HepG2 (cell line): ENCODE data around the gene ZFP62. TPM values are rescaled to one million over a fixed set of nuclear protein-coding genes. Genes with fewer than 3 reads are reported as not detected.
A peak's percentile ranks its signal among the peaks of the same experiment; 100 is the strongest.

Source experiments
- GATAD1 ChIP-seq: IDR thresholded peaks from 2 replicates; pipeline ENCODE4 v1.6.1; 2016; ENCODE audit warnings: missing genetic modification reagents, missing compliant biosample characterization
- HOXA3 ChIP-seq: sonication (generic); formaldehyde crosslinking; IDR thresholded peaks from 2 replicates; pipeline ENCODE4 v1.5.0; 2020; ENCODE audit warnings: missing genetic modification reagents
- SALL2 ChIP-seq: sonication (generic); formaldehyde crosslinking; IDR thresholded peaks from 2 replicates; pipeline ENCODE4 v1.8.1; 2023; ENCODE audit warnings: mild to moderate bottlenecking, missing genetic modification reagents, inconsistent platforms
- ZNF543 ChIP-seq: sonication (generic); formaldehyde crosslinking; IDR thresholded peaks from 2 replicates; pipeline ENCODE4 v1.4.0; 2020; ENCODE audit warnings: mild to moderate bottlenecking, missing genetic modification reagents
- ZNF549 ChIP-seq: sonication (generic); formaldehyde crosslinking; IDR thresholded peaks from 2 replicates; pipeline ENCODE4 v1.5.0; 2020; ENCODE audit warnings: missing genetic modification reagents
- ZNF619 ChIP-seq: sonication (generic); formaldehyde crosslinking; IDR thresholded peaks from 2 replicates; pipeline ENCODE4 v1.4.0; 2020; ENCODE audit warnings: mild to moderate bottlenecking, missing genetic modification reagents
- ZNF766 ChIP-seq: sonication (generic); formaldehyde crosslinking; IDR thresholded peaks from 2 replicates; pipeline ENCODE4 v1.5.0; 2020; ENCODE audit warnings: missing genetic modification reagents, borderline replicate concordance
- ZNF878 ChIP-seq: sonication (generic); formaldehyde crosslinking; IDR thresholded peaks from 2 replicates; pipeline ENCODE4 v1.8.1; 2023; ENCODE audit warnings: mild to moderate bottlenecking, missing genetic modification reagents, moderate library complexity
- polyA plus RNA-seq, 8 experiments: library from polyadenylated mRNA; depleted of rRNA in 3 of 8; stranded (reverse) in 7 of 8; unstranded in 1 of 8; fragments of >200 nt; fragmentation: Illumina TruSeq in 4 of 8; extraction: Trizol in 4 of 8; gene quantifications; 2 replicates each; pipeline versions ENCODE4 v1.2.1 to v1.2.3, GENCODE V29; 2011 to 2016; ENCODE audit warnings: low read depth in 4 of 8, missing spikeins in 1 of 8, mixed read lengths in 1 of 8; ENCODE audit not compliant: insufficient read depth in 1 of 8
- total RNA-seq, 5 experiments: library from RNA; depleted of rRNA; stranded (reverse); fragments of >200 nt; fragmentation: Illumina TruSeq; extraction: Trizol; gene quantifications; 2 replicates each; pipeline ENCODE4 v1.2.3, GENCODE V29; 2016; ENCODE audit warnings: low read depth in 1 of 5
- TF ChIP-seq, protein P1 (sequence below): sonication (generic); formaldehyde crosslinking; IDR thresholded peaks from 2 replicates; pipeline ENCODE4 v1.4.0; 2020; ENCODE audit warnings: mild to moderate bottlenecking, missing genetic modification reagents
- TF ChIP-seq, protein P2 (sequence below): sonication (generic); formaldehyde crosslinking; IDR thresholded peaks from 2 replicates; pipeline ENCODE4 v1.5.1; 2020; ENCODE audit warnings: mild to moderate bottlenecking, moderate library complexity, missing genetic modification reagents
- TF ChIP-seq, protein P3 (sequence below): sonication (generic); formaldehyde crosslinking; IDR thresholded peaks from 2 replicates; pipeline ENCODE4 v1.5.0; 2020; ENCODE audit warnings: missing genetic modification reagents
- TF ChIP-seq, protein P4 (sequence below): sonication (generic); formaldehyde crosslinking; IDR thresholded peaks from 2 replicates; pipeline ENCODE4 v1.4.0; 2020; ENCODE audit warnings: missing genetic modification reagents
- TF ChIP-seq, protein P5 (sequence below): sonication (generic); formaldehyde crosslinking; IDR thresholded peaks from 2 replicates; pipeline ENCODE4 v1.8.0; 2022; ENCODE audit warnings: missing genetic modification reagents, mild to moderate bottlenecking, moderate library complexity, borderline replicate concordance
- TF ChIP-seq, protein P6 (sequence below): sonication (generic); formaldehyde crosslinking; IDR thresholded peaks from 2 replicates; pipeline ENCODE4 v1.5.0; 2020; ENCODE audit warnings: missing genetic modification reagents
- TF ChIP-seq, protein P7 (sequence below): sonication (generic); formaldehyde crosslinking; IDR thresholded peaks from 2 replicates; pipeline ENCODE4 v1.8.1; 2023; ENCODE audit warnings: missing genetic modification reagents, mild to moderate bottlenecking, borderline replicate concordance

The ZFP62 gene
- total and polyA plus RNA-seq, 2 of the 13 experiments (the other 11 are each of a cell fraction or from before 2014, with no cell fraction given): 8.2 to 19.4 TPM

DNA sequence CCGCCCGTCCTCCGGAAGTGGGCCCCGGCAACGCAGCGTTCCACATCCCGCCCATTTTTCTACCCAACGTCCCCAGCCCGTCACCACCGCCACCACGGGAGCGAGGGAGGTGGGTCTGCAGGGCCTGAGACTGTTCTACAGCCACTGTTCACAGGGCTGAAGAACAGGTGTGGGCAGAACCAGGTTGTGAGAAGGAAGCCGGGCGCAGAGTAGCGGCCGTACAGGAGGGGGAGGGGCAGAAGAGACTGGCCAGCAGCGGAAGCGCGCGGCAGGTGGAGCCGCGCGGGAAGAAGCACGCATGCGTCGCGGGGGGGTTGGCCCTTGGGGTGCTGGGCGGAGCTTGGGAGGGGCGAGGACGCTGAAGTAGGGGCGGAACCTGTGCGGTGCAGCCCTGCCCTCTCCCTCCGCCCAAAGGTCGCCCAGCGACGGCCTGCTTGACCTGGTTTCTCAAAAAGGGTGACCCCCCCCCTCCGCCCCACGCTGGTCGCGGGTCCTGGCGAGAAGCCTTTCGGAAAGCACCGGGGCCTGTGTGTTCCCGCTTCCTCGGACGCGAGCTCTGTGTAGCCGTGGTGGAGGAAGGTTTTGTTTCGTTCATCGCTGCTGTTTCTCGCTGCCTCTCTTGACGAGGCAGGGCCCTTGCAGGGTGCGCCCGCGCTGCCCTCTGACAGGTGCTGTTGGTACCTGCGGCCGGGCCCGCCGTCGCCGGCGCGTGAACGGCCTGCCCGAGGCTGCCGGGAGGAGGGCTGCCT is 50.7 kb downstream of the ZFP62 start (continued):
- no peak for TF ChIP-seq ZNF549 (CRISPR knock-in tag)
- TF ChIP-seq GATAD1: peak; percentile 83
- TF ChIP-seq SALL2 (CRISPR knock-in tag): peak; percentile 52; the same call in 1 of the 2 replicates
- TF ChIP-seq, protein P1, sequence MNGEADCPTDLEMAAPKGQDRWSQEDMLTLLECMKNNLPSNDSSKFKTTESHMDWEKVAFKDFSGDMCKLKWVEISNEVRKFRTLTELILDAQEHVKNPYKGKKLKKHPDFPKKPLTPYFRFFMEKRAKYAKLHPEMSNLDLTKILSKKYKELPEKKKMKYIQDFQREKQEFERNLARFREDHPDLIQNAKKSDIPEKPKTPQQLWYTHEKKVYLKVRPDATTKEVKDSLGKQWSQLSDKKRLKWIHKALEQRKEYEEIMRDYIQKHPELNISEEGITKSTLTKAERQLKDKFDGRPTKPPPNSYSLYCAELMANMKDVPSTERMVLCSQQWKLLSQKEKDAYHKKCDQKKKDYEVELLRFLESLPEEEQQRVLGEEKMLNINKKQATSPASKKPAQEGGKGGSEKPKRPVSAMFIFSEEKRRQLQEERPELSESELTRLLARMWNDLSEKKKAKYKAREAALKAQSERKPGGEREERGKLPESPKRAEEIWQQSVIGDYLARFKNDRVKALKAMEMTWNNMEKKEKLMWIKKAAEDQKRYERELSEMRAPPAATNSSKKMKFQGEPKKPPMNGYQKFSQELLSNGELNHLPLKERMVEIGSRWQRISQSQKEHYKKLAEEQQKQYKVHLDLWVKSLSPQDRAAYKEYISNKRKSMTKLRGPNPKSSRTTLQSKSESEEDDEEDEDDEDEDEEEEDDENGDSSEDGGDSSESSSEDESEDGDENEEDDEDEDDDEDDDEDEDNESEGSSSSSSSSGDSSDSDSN (CRISPR knock-in tag): peak; percentile 92
- TF ChIP-seq, protein P2, sequence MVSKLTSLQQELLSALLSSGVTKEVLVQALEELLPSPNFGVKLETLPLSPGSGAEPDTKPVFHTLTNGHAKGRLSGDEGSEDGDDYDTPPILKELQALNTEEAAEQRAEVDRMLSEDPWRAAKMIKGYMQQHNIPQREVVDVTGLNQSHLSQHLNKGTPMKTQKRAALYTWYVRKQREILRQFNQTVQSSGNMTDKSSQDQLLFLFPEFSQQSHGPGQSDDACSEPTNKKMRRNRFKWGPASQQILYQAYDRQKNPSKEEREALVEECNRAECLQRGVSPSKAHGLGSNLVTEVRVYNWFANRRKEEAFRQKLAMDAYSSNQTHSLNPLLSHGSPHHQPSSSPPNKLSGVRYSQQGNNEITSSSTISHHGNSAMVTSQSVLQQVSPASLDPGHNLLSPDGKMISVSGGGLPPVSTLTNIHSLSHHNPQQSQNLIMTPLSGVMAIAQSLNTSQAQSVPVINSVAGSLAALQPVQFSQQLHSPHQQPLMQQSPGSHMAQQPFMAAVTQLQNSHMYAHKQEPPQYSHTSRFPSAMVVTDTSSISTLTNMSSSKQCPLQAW (CRISPR knock-in tag): peak; percentile 98
- TF ChIP-seq, protein P3, sequence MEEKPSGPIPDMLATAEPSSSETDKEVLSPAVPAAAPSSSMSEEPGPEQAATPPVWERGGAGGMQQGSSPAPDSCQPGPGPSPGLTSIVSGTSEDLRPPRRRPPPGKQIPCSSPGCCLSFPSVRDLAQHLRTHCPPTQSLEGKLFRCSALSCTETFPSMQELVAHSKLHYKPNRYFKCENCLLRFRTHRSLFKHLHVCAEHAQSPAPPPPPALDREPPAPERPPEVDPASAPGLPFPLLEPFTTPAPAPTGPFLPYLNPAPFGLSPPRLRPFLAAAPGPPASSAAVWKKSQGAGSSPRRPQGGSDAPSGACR: peak; percentile 56; the same call in 1 of the 2 replicates
- TF ChIP-seq, protein P4, sequence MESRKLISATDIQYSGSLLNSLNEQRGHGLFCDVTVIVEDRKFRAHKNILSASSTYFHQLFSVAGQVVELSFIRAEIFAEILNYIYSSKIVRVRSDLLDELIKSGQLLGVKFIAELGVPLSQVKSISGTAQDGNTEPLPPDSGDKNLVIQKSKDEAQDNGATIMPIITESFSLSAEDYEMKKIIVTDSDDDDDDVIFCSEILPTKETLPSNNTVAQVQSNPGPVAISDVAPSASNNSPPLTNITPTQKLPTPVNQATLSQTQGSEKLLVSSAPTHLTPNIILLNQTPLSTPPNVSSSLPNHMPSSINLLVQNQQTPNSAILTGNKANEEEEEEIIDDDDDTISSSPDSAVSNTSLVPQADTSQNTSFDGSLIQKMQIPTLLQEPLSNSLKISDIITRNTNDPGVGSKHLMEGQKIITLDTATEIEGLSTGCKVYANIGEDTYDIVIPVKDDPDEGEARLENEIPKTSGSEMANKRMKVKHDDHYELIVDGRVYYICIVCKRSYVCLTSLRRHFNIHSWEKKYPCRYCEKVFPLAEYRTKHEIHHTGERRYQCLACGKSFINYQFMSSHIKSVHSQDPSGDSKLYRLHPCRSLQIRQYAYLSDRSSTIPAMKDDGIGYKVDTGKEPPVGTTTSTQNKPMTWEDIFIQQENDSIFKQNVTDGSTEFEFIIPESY (CRISPR knock-in tag): no peak
- TF ChIP-seq, protein P5, sequence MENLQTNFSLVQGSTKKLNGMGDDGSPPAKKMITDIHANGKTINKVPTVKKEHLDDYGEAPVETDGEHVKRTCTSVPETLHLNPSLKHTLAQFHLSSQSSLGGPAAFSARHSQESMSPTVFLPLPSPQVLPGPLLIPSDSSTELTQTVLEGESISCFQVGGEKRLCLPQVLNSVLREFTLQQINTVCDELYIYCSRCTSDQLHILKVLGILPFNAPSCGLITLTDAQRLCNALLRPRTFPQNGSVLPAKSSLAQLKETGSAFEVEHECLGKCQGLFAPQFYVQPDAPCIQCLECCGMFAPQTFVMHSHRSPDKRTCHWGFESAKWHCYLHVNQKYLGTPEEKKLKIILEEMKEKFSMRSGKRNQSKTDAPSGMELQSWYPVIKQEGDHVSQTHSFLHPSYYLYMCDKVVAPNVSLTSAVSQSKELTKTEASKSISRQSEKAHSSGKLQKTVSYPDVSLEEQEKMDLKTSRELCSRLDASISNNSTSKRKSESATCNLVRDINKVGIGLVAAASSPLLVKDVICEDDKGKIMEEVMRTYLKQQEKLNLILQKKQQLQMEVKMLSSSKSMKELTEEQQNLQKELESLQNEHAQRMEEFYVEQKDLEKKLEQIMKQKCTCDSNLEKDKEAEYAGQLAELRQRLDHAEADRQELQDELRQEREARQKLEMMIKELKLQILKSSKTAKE (CRISPR knock-in tag): peak; percentile 43
- TF ChIP-seq, protein P6, sequence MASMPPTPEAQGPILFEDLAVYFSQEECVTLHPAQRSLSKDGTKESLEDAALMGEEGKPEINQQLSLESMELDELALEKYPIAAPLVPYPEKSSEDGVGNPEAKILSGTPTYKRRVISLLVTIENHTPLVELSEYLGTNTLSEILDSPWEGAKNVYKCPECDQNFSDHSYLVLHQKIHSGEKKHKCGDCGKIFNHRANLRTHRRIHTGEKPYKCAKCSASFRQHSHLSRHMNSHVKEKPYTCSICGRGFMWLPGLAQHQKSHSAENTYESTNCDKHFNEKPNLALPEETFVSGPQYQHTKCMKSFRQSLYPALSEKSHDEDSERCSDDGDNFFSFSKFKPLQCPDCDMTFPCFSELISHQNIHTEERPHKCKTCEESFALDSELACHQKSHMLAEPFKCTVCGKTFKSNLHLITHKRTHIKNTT (CRISPR knock-in tag): no peak
- TF ChIP-seq ZNF878 (CRISPR knock-in tag): peak; percentile 46; the same call in 1 of the 2 replicates
- TF ChIP-seq HOXA3 (CRISPR knock-in tag): peak; percentile 36; the same call in 1 of the 2 replicates
- 0 out of 2 replicates have a peak, but pooled peaks have one; percentile 57 for TF ChIP-seq ZNF619 (CRISPR knock-in tag)
- peak; percentile 41; the same call in 1 of the 2 replicates for TF ChIP-seq ZNF543
- TF ChIP-seq, protein P7, sequence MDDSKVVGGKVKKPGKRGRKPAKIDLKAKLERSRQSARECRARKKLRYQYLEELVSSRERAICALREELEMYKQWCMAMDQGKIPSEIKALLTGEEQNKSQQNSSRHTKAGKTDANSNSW (CRISPR knock-in tag): peak; percentile 26; the same call in 1 of the 2 replicates
- no peak for TF ChIP-seq ZNF766 (CRISPR knock-in tag)
